ENCODE data around the gene SLC27A4. TPM values are rescaled to one million over a fixed set of nuclear protein-coding genes. Genes with fewer than 3 reads are reported as not detected.

The SLC27A4 gene
- total RNA-seq, result 39.5 and 40.2 TPM in 2 replicates

DNA sequence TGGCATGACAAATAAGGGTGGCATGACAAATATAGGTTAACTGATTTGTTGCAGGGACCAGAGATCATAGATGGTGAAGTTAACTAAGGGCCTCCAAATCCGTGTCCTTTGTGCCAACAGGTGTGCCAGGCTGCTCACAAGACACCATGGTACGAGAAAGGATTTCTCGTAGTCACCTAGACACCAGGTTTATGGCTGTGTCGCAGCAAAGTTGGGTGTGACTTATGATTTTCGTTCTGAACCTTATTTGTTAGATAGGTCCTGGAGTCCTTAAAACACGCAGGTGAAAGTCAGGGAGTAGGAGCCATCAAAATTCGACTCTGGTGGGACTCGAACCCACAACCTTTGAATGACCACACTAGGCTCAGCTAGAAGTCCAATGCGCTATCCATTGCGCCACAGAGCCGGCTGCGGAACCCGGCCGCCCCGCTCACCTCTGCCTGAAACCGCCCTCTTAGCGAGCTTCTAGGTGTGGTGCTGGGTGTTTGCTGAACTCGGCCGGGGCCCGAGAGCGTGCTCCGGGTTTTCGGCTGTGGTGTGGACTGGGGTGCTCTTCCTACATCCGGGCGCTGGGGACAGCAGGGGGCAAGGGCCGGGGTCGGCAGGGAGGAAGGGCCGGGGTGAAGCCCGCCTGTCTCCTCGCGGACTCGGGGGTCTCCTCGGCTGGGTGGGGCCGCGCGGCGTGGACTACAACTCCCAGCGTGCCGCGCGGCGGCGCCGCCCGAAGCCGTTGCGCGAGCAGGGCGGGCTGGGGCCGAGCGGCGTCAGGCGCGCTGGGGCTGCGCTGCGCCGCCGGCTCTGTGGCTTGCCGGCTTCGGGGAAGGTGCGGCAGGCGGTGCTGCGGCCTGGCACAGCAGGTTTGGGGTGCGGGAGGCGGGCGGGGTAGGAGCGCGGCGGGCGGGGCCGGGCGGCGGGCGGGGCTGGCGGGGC, at the start of gene SLC27A4:
Gene SLC27A4, plus strand, starts transcription at position 767 of the 930 bp plus-strand sequence. CDS start 2,606 bp downstream, outside the sequence.

DNA sequence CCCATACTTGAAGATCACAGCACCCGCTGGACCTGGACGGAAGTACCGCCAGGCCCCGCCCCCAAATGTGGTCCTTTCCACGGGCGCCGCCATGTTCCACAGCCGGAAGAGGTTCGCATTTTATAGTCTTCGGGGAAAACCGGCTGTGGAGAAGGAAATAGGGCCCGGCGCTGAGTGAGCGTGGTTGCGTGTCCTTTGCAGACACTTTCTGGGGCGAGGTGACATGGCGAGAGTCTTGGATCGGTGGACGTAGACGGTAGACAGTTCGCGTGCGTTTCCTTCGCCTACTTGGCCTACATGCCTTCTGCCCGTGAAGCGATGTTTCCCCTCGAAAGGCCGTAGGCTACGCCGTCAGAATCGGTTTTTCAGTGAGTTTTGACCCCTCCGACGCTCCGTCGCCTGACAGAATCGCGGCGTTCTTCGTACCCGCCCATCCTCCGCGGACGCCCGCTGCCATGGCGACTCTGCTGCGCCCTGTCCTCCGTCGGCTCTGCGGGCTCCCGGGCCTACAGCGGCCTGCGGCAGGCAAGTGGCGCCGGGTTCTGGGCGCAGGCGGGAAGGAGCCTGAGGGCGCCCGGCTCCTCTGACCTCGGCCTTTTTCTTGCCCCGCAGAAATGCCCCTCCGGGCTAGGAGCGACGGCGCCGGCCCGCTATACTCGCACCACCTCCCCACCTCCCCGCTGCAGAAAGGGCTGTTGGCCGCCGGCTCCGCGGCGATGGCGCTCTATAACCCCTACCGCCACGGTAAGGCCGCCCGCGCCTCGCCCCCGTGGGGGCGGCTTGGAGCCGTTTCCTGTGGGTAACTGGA, 17.7 kb upstream of the SLC27A4 start, which contains the start of the genes COQ4 and TRUB2:
Gene COQ4, plus strand, starts transcription at position 436 of the 808 bp plus-strand sequence. Its CDS starts 20 bp downstream, at position 456.
Gene TRUB2, minus strand, starts transcription at position 44 of the 808 bp plus-strand sequence. Its CDS starts 39 bp downstream, at position 5.

DNA sequence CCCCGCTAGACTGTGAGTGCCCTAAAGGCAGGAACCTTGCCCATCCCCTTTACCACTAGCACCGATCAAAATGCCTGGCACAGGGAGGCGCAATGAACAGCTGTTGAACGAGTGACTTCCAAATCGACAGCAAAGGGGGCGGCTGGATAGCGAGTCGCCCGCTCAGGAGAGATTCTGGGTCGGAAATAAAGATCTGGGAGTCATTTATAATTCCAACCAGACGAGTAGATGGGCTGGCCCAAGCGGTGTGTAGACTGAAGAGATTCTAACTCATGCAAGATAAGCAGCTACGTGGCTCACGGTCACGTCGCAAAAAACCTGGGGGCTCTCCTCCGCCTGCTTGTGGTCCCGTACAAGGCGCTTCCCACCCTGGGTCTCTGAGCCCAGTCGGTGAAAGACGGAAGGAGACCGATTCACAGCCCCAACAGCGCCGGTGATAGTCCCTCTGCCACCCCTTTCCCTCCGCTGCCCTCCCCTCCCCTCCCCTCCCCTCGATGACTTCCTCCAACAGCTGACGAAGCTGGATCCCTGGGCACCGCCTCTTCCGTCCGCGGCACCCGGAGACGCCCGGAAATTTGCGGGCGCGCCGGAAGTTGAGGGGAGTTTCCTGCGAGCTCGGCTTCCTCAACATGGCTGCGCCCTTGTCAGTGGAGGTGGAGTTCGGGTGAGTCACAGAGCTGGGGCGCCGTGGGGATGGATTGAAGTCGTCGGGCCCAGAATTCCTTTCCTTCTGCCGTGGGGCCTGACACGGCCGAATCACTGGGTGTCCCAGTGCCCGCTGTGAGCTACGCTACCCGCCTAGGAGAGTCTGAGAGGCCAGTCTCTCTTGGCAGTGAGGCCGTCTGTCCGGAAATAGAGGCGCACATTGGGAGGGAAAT, 30.7 kb downstream of the SLC27A4 start, which contains the start of gene URM1:
Gene URM1, plus strand, starts transcription at position 623 of the 878 bp plus-strand sequence. Its CDS starts 7 bp downstream, at position 630.

Other genes starting within 250 kb of the SLC27A4 start
- gene PTGES2, start 212.8 kb upstream of the SLC27A4 start, total RNA-seq, result 71.2 and 71.5 TPM in 2 replicates
- gene LCN2, start 191.1 kb upstream of the SLC27A4 start, total RNA-seq, result not detected in 2 replicates
- gene BBLN, start 180.3 kb upstream of the SLC27A4 start, total RNA-seq, result 59.2 and 82.6 TPM in 2 replicates
- gene CIZ1, start 149.0 kb upstream of the SLC27A4 start, total RNA-seq, result 39.7 and 42.5 TPM in 2 replicates
- gene DNM1, start 137.1 kb upstream of the SLC27A4 start, total RNA-seq, result 0.48 and 0.98 TPM in 2 replicates
- 78.3 and 79.7 TPM in 2 replicates for gene GOLGA2, start 64.5 kb upstream of the SLC27A4 start, total RNA-seq
- gene SWI5, start 64.3 kb upstream of the SLC27A4 start, total RNA-seq, result 20.5 and 23.5 TPM in 2 replicates
- 16.7 and 24.2 TPM in 2 replicates for gene TRUB2, start 18.1 kb upstream of the SLC27A4 start, total RNA-seq
- gene COQ4, start 17.7 kb upstream of the SLC27A4 start, total RNA-seq, result 45.7 and 46.2 TPM in 2 replicates
- gene URM1, start 30.8 kb downstream of the SLC27A4 start, total RNA-seq, result 49.5 and 49.6 TPM in 2 replicates
- 22.4 and 44.7 TPM in 2 replicates for gene CERCAM, start 80.3 kb downstream of the SLC27A4 start, total RNA-seq
- 36.6 and 40.5 TPM in 2 replicates for gene ODF2, start 115.5 kb downstream of the SLC27A4 start, total RNA-seq
- 17.6 and 22.4 TPM in 2 replicates for gene GLE1, start 164.2 kb downstream of the SLC27A4 start, total RNA-seq
- 470 and 484 TPM in 2 replicates for gene SPTAN1, start 212.1 kb downstream of the SLC27A4 start, total RNA-seq